ENCODE data around the gene ERLIN1.

GRCh38 chr10:100172349-100172748, 13.5 kb downstream of the ERLIN1 start:
- TF ChIP-seq, protein P1, sequence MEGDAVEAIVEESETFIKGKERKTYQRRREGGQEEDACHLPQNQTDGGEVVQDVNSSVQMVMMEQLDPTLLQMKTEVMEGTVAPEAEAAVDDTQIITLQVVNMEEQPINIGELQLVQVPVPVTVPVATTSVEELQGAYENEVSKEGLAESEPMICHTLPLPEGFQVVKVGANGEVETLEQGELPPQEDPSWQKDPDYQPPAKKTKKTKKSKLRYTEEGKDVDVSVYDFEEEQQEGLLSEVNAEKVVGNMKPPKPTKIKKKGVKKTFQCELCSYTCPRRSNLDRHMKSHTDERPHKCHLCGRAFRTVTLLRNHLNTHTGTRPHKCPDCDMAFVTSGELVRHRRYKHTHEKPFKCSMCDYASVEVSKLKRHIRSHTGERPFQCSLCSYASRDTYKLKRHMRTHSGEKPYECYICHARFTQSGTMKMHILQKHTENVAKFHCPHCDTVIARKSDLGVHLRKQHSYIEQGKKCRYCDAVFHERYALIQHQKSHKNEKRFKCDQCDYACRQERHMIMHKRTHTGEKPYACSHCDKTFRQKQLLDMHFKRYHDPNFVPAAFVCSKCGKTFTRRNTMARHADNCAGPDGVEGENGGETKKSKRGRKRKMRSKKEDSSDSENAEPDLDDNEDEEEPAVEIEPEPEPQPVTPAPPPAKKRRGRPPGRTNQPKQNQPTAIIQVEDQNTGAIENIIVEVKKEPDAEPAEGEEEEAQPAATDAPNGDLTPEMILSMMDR (IDR thresholded peaks at IDR 0.05; ENCODE audit: borderline replicate concordance, extremely low read depth, low read length, poor library complexity, severe bottlenecking): no peak
- no peak for TF ChIP-seq EZH2 (IDR thresholded peaks at IDR 0.05; ENCODE audit: borderline replicate concordance, low read depth, low read length, severe bottlenecking)

Measured in DND-41 (cell line).